CD4-positive, alpha-beta T cell (primary cell): ENCODE results near the gene TADA1. TPM values are rescaled to one million over a fixed set of nuclear protein-coding genes. Genes with fewer than 3 reads are reported as not detected.

ENCODE experiments used
- ATAC-seq: fragments of 200-7000 bp; cut with Tn5 transposase; one replicate; pipeline ENCODE4 v1.10.0; 2022; ENCODE audit warnings: mild to moderate bottlenecking; ENCODE audit not compliant: poor library complexity
- CTCF ChIA-PET: fragments of 350-600 bp; sonication (Branson Sonifier 250); formaldehyde crosslinking; loops from one replicate; lab custom pipeline; 2021; ENCODE audit warnings: antibody characterized with exemption, inconsistent platforms; lab: Charles Lee
- POLR2A ChIA-PET: fragments of 350-600 bp; sonication (Branson Sonifier 250); formaldehyde crosslinking; loops from one replicate; lab custom pipeline; 2021; ENCODE audit warnings: antibody characterized with exemption, inconsistent platforms; lab: Charles Lee
- DNase-seq, 14 experiments: peaks; one replicate each; pipeline ENCODE4 v3.0.0-alpha.2; 2013 to 2020; ENCODE audit warnings: mixed read lengths in 2 of 14
- H3K27ac ChIP-seq, 2 donors: one replicate each; pipeline versions ENCODE4 v1.5.1 to v1.7.0; 2013; ENCODE audit warnings: low read length in 2 of 2, low read depth in 1 of 2, mild to moderate bottlenecking in 1 of 2
- H3K27me3 ChIP-seq, 2 experiments: 1 replicate in 1 of 2; 2 replicates in 1 of 2; pipeline versions ENCODE4 v1.6.1 to v1.7.0; 2013; ENCODE audit warnings: low read length in 2 of 2, control low read depth in 1 of 2, mild to moderate bottlenecking in 1 of 2, moderate library complexity in 1 of 2; ENCODE audit not compliant: insufficient read depth in 2 of 2, control insufficient read depth in 1 of 2
- H3K36me3 ChIP-seq: one replicate; pipeline ENCODE4 v1.6.1; 2013; ENCODE audit warnings: low read length, control low read depth; ENCODE audit not compliant: insufficient read depth
- H3K4me1 ChIP-seq: one replicate; pipeline ENCODE4 v1.6.1; 2013; ENCODE audit warnings: low read length, control low read depth; ENCODE audit not compliant: insufficient read depth
- H3K4me3 ChIP-seq: one replicate; pipeline ENCODE4 v1.5.1; 2013; ENCODE audit warnings: mild to moderate bottlenecking, low read length, moderate library complexity
- H3K9me3 ChIP-seq, 2 experiments: 1 replicate in 1 of 2; 2 replicates in 1 of 2; pipeline versions ENCODE4 v1.6.1 to v1.7.0; 2013; ENCODE audit warnings: low read length in 2 of 2, mild to moderate bottlenecking in 2 of 2, control low read depth in 1 of 2, moderate library complexity in 1 of 2; ENCODE audit not compliant: control insufficient read depth in 1 of 2, insufficient read depth in 1 of 2
- H3K27ac Mint-ChIP-seq: one replicate; pipeline ENCODE4 v1.8.0; 2020; ENCODE audit warnings: mixed read lengths
- H3K27me3 Mint-ChIP-seq: one replicate; pipeline ENCODE4 v1.8.0; 2021; ENCODE audit warnings: mixed read lengths
- H3K36me3 Mint-ChIP-seq: one replicate; pipeline ENCODE4 v1.8.0; 2021; ENCODE audit warnings: low read depth, mixed read lengths
- H3K4me1 Mint-ChIP-seq: one replicate; pipeline ENCODE4 v1.8.0; 2021; ENCODE audit warnings: low read depth, mixed read lengths
- H3K4me3 Mint-ChIP-seq: one replicate; pipeline ENCODE4 v1.8.0; 2020; ENCODE audit warnings: mild to moderate bottlenecking, mixed read lengths
- H3K9me3 Mint-ChIP-seq: one replicate; pipeline ENCODE4 v1.8.0; 2020; ENCODE audit warnings: mixed read lengths
- CTCF ChIP-seq: fragments of 200-600 bp; IDR thresholded peaks from one replicate; pipeline ENCODE4 v1.8.0; 2022; ENCODE audit warnings: antibody characterized with exemption, mild to moderate bottlenecking
- intact Hi-C, 2 experiments: fragments of 100-400 bp; cut with DNase I in 1 of 2; cut with micrococcal nuclease in 1 of 2; formaldehyde crosslinking; loops; one replicate each; pipeline versions ENCODE4 v1.15.1 to v1.9.0; 2023 to 2025; cut with DNase I, micrococcal nuclease
- total RNA-seq, 174 experiments: library from RNA in 2 of 174; stranded (reverse) in 2 of 174; gene quantifications; one replicate each; pipeline ENCODE4 v1.2.3 and lab custom pipeline; 2021 to 2026

The TADA1 gene
- total RNA-seq, 2 experiments from 2014 or later = 15.8 to 16.4 TPM

GRCh38 chr1:166920561-166921475 is 44.8 kb upstream of the TADA1 start:
- ChIA-PET POLR2A (no interaction called here), CTCF (interaction anchor here (0.9 kb wide), 1 partner anchor 138 kb away, joined by 3 read pairs; no protein-coding TSS in a partner anchor)
- no peak overlapping the region for H3K27ac ChIP-seq
- H3K27me3 ChIP-seq = peaks cover 21 to 31% of the 10 kb centered on the region in 2 experiments
- Mint-ChIP-seq H3K27me3 (peaks cover 43% of the 10 kb centered on the region), H3K4me3 (no peak overlapping the region), H3K4me1 (no peaks in the 10 kb centered on the region), H3K27ac (no peak overlapping the region), H3K9me3 (no peaks in the 10 kb centered on the region), H3K36me3 (no peaks in the 10 kb centered on the region)
- intact Hi-C loops = no loop called here
- no peak for TF ChIP-seq CTCF
- H3K36me3 ChIP-seq = no peaks in the 10 kb centered on the region
- peaks cover 0 to 8% of the 10 kb centered on the region in 2 experiments for H3K9me3 ChIP-seq
- H3K4me1 ChIP-seq = peaks cover 4% of the 10 kb centered on the region
- ATAC-seq = no peak
- H3K4me3 ChIP-seq = no peak overlapping the region
- DNase-seq = peak in 1 of 14 experiments; percentile 7

- peaks cover 4% of the 10 kb centered on the region for H3K4me1 ChIP-seq
- peaks cover 43% of the 10 kb centered on the region for H3K27me3 Mint-ChIP-seq
- DNase-seq (no peak), ATAC-seq (no peak)
- intact Hi-C loops = loop anchor here (5.0 to 10.0 kb wide), 4 partner anchors 53 to 636 kb away; partner anchors contain the start of gene CREG1 (in 1 of the 2)
- no peak overlapping the region for H3K4me3 ChIP-seq
- H3K27ac ChIP-seq = no peak overlapping the region
- peaks cover 0 to 8% of the 10 kb centered on the region in 2 experiments for H3K9me3 ChIP-seq
- no peaks in the 10 kb centered on the region for H3K36me3 Mint-ChIP-seq
- ChIA-PET CTCF (interaction anchor here (1.5 to 1.7 kb wide), 2 partner anchors 9 to 140 kb away, joined by 6 to 7 read pairs; no protein-coding TSS in a partner anchor), POLR2A (no interaction called here)
- H3K4me3 Mint-ChIP-seq = no peak overlapping the region
- no peaks in the 10 kb centered on the region for H3K36me3 ChIP-seq
- no peaks in the 10 kb centered on the region for H3K4me1 Mint-ChIP-seq
- H3K27ac Mint-ChIP-seq = no peak overlapping the region
- H3K27me3 ChIP-seq = peaks cover 21 to 31% of the 10 kb centered on the region in 2 experiments
- TF ChIP-seq CTCF = no peak
- no peaks in the 10 kb centered on the region for H3K9me3 Mint-ChIP-seq
Observed at GRCh38 chr1:166918956-166919316, 42.9 kb upstream of the TADA1 start.

GRCh38 chr1:166918088-166918955 is 42.3 kb upstream of the TADA1 start:
- H3K27me3 Mint-ChIP-seq = peaks cover 43% of the 10 kb centered on the region
- H3K4me1 Mint-ChIP-seq = no peaks in the 10 kb centered on the region
- H3K4me3 ChIP-seq = no peak overlapping the region
- DNase-seq = no peak
- intact Hi-C loops = loop anchor here (5.0 to 10.0 kb wide), 4 partner anchors 54 to 636 kb away; partner anchors contain the start of gene CREG1 (in 1 of the 2)
- H3K27ac ChIP-seq = no peak overlapping the region
- ATAC-seq = no peak
- H3K36me3 Mint-ChIP-seq = no peaks in the 10 kb centered on the region
- no peak for TF ChIP-seq CTCF
- H3K9me3 Mint-ChIP-seq = no peaks in the 10 kb centered on the region
- H3K4me3 Mint-ChIP-seq = no peak overlapping the region
- no peak overlapping the region for H3K27ac Mint-ChIP-seq
- H3K27me3 ChIP-seq = peaks cover 21 to 31% of the 10 kb centered on the region in 2 experiments
- ChIA-PET CTCF (interaction anchor here (1.5 to 1.7 kb wide), 2 partner anchors 8 to 141 kb away, joined by 6 to 7 read pairs; no protein-coding TSS in a partner anchor), POLR2A (no interaction called here)
- no peaks in the 10 kb centered on the region for H3K36me3 ChIP-seq
- peaks cover 0 to 8% of the 10 kb centered on the region in 2 experiments for H3K9me3 ChIP-seq
- H3K4me1 ChIP-seq = peaks cover 4% of the 10 kb centered on the region
